Mucosa of descending colon (tissue), 3 donors: Measurements from ENCODE around the gene ZNF175. TPM values are rescaled to one million over a fixed set of nuclear protein-coding genes. Genes with fewer than 3 reads are reported as not detected.

ENCODE experiments used
- ATAC-seq: fragments of 200-7000 bp; cut with Tn5 transposase; one replicate; pipeline ENCODE4 v1.9.1; 2020; ENCODE audit warnings: mild to moderate bottlenecking, moderate library complexity
- DNase-seq, 3 donors: peaks; one replicate each; pipeline ENCODE4 v3.0.0-alpha.2; 2020
- H3K36me3 ChIP-seq: fragments of 200-600 bp; one replicate; pipeline ENCODE4 v1.8.0; 2021; ENCODE audit warnings: low read depth, mild to moderate bottlenecking
- H3K4me1 ChIP-seq: fragments of 200-600 bp; one replicate; pipeline ENCODE4 v1.8.0; 2021; ENCODE audit warnings: low read depth, mild to moderate bottlenecking
- H3K4me3 ChIP-seq: fragments of 200-600 bp; one replicate; pipeline ENCODE4 v1.8.0; 2021; ENCODE audit warnings: mild to moderate bottlenecking
- H3K9me3 ChIP-seq: fragments of 200-600 bp; one replicate; pipeline ENCODE4 v1.8.0; 2021; ENCODE audit warnings: mild to moderate bottlenecking
- intact Hi-C, 2 donors: fragments of 100-400 bp; cut with DNase I in 1 of 2; cut with micrococcal nuclease in 1 of 2; formaldehyde crosslinking; loops; one replicate each; pipeline versions ENCODE4 v1.11.0 to v1.11.1; 2022; cut with DNase I, micrococcal nuclease
- total RNA-seq, 3 donors: library from RNA; stranded (reverse); fragmentation: NEBNext Ultra II Directional in 2 of 3; extraction: Animal tissue kit (Norgen Biotek cat#: 25700) in 2 of 3; gene quantifications; one replicate each; pipeline versions ENCODE4 v1.2.1 to v1.2.4, GENCODE V29; 2021 to 2023
- TF ChIP-seq, protein P1 (sequence below): fragments of 200-600 bp; IDR thresholded peaks from one replicate; pipeline ENCODE4 v1.8.0; 2022; ENCODE audit warnings: antibody characterized with exemption, mild to moderate bottlenecking
- donor health status: DM: no; HTN: no; CAD: no; lungs with moderate emphysema.
- donor health status: DM: no; HTN: no; CAD: no.
- donor health status: DM: no; HTN: yes; CAD: no.

The ZNF175 gene
- total RNA-seq, 3 donors from 2014 or later = 9.4 to 13.6 (median 9.8) TPM

DNA sequence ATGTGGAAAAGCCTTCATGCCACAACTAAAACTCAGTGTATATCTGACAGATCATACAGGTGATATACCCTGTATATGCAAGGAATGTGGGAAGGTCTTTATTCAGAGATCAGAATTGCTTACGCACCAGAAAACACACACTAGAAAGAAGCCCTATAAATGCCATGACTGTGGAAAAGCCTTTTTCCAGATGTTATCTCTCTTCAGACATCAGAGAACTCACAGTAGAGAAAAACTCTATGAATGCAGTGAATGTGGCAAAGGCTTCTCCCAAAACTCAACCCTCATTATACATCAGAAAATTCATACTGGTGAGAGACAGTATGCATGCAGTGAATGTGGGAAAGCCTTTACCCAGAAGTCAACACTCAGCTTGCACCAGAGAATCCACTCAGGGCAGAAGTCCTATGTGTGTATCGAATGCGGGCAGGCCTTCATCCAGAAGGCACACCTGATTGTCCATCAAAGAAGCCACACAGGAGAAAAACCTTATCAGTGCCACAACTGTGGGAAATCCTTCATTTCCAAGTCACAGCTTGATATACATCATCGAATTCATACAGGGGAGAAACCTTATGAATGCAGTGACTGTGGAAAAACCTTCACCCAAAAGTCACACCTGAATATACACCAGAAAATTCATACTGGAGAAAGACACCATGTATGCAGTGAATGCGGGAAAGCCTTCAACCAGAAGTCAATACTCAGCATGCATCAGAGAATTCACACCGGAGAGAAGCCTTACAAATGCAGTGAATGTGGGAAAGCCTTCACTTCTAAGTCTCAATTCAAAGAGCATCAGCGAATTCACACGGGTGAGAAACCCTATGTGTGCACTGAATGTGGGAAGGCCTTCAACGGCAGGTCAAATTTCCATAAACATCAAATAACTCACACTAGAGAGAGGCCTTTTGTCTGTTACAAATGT, 16.4 kb downstream of the ZNF175 start:
- TF ChIP-seq, protein P1, sequence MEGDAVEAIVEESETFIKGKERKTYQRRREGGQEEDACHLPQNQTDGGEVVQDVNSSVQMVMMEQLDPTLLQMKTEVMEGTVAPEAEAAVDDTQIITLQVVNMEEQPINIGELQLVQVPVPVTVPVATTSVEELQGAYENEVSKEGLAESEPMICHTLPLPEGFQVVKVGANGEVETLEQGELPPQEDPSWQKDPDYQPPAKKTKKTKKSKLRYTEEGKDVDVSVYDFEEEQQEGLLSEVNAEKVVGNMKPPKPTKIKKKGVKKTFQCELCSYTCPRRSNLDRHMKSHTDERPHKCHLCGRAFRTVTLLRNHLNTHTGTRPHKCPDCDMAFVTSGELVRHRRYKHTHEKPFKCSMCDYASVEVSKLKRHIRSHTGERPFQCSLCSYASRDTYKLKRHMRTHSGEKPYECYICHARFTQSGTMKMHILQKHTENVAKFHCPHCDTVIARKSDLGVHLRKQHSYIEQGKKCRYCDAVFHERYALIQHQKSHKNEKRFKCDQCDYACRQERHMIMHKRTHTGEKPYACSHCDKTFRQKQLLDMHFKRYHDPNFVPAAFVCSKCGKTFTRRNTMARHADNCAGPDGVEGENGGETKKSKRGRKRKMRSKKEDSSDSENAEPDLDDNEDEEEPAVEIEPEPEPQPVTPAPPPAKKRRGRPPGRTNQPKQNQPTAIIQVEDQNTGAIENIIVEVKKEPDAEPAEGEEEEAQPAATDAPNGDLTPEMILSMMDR = no peak
- H3K36me3 ChIP-seq = peaks cover 10% of the 10 kb centered on the region
- DNase-seq (no peak), ATAC-seq (no peak)
- H3K4me3 ChIP-seq = no peak overlapping the region
- H3K4me1 ChIP-seq = no peaks in the 10 kb centered on the region
- intact Hi-C loops = no loop called here
- H3K9me3 ChIP-seq = peaks cover 43% of the 10 kb centered on the region

DNA sequence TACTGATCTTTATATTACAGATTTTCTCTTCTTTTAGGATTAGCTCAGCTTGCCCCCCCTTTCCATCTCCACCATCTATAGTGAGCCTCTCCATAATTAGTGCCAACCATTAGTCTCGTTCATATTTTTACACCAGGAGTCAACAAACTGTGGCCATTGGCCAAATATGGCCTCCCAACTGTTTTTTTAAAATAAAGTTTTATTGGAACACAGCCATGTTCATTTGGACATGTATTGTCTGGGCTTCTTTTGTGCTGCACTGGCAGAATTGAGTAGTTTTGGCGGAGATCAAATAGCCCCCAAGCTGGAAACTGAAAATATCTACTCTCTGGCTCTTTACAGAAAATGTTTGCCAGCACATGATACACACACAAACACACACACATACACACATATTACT, 18.4 kb downstream of the ZNF175 start:
- peaks cover 2% of the 10 kb centered on the region for H3K4me1 ChIP-seq
- DNase-seq (no peak), ATAC-seq (no peak)
- TF ChIP-seq, protein P1 = no peak
- intact Hi-C loops = no loop called here
- H3K9me3 ChIP-seq = peaks cover 39% of the 10 kb centered on the region
- H3K4me3 ChIP-seq = no peak overlapping the region
- H3K36me3 ChIP-seq = peaks cover 10% of the 10 kb centered on the region

DNA sequence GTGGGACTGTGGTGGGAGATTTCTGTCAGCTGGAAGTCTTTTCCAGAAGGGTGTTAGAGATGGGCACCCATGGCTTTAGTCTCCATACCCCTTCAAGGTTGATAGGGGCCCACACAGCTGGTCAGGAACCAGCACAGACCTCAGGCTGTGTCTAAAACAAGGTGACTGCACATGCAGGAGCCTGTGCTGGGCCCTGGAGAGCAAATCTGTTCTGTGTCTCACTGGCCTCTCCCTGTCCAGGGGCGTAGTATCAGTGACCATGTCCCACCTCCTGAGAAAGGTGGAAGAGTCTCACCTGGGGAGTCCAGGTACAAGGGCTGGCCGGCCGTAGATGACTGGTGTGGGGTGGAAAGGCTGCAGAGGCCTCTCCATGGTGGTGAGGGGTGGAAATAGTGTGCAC, 19.4 kb downstream of the ZNF175 start:
- DNase-seq (no peak), ATAC-seq (no peak)
- H3K4me1 ChIP-seq = peaks cover 2% of the 10 kb centered on the region
- no peak overlapping the region for H3K4me3 ChIP-seq
- peaks cover 30% of the 10 kb centered on the region for H3K9me3 ChIP-seq
- TF ChIP-seq, protein P1 = no peak
- intact Hi-C loops = no loop called here
- H3K36me3 ChIP-seq = peaks cover 10% of the 10 kb centered on the region

DNA sequence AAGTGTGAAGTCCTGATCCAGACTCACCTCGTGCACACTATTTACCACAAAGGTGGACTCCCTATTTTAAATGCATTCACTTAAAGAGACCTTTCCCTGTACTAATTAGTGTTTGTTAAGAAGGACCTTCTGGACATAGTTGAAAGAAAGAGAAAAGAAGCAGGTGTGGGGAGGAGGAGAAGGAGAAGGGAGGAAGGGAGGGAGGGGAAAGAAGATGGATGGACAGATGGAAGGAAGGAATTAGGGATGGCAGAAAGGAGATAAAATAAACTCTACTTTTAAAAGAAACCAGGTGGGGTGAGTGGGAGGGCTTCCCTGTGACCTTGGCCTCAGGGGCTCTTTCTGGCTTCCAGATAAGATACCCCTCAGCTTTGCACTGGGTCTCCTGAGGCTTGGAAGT, 21.4 kb downstream of the ZNF175 start:
- no peak for DNase-seq
- intact Hi-C loops = no loop called here
- Histone ChIP-seq H3K36me3 (no peaks in the 10 kb centered on the region), H3K9me3 (peaks cover 11% of the 10 kb centered on the region), H3K4me3 (no peak overlapping the region), H3K4me1 (peaks cover 2% of the 10 kb centered on the region)
- no peak for ATAC-seq
- TF ChIP-seq, protein P1 = no peak

DNA sequence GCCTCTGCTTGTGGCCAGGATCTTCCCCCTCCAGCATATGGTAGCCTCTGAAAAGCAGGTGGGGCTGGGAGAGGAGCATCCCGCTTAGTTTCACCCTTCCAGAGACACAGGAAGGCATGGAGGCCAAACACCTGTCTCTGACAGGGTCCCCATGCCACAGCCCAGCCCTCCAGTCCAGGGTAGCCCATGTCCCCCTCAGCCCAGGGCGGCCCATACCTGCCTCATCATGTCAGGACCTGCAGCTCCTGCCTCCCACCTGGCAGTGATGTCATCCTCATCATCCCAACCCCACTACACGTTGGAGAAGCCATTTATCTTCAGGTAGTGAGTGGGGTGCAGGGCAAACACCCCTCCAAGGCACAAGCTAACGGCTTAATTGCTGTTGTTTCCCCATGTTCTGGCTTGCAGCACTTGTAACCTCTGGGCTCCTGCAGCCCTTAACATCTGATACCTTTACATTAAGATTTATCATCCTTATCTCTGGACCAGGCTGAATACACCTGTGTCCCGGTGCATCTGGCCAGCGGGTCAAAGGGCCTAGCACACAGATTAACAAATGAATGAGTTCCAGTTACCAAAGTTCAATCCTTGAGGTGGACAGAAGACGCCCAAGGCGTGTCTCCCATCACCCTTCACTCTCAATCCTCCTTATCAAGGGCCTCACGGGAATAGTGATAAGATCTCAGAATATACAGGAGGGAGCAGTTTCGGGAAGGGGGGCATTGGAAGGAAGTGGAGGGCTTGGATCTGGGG, 22.2 kb downstream of the ZNF175 start:
- DNase-seq (peak in 1 of 3 donors; percentile 54), ATAC-seq (peak; percentile 7)
- TF ChIP-seq, protein P1 = no peak
- Histone ChIP-seq H3K4me1 (peaks cover 2% of the 10 kb centered on the region), H3K9me3 (peaks cover 3% of the 10 kb centered on the region), H3K4me3 (peak overlapping the region; percentile 34), H3K36me3 (no peaks in the 10 kb centered on the region)
- intact Hi-C loops = no loop called here
